ENCODE measurements around the gene RIT2.

GRCh38 chr18:42822711-42823110, 292.8 kb downstream of the RIT2 start:
- TF ChIP-seq CTCF (IDR thresholded peaks at IDR 0.05; ENCODE audit: insufficient read depth, low read length, poor library complexity, severe bottlenecking) = no peak
- TF ChIP-seq EZH2phosphoT487 (conservative IDR thresholded peaks at IDR 0.05; ENCODE audit: low read length) = no peak
